ENCODE data around the gene L3MBTL2. TPM values are rescaled to one million over a fixed set of nuclear protein-coding genes. Genes with fewer than 3 reads are reported as not detected.

L3MBTL2 gene
- total and polyA plus RNA-seq, 9 of the 15 experiments (the other 6 are each of a cell fraction or from before 2014, with no cell fraction given) = 10.3 to 23.1 (median 18.6) TPM

- no peak overlapping the region for H3K4me2 ChIP-seq (ENCODE audit: insufficient read depth, low read length)
- H3K4me3 ChIP-seq = no peak overlapping the region
- in situ Hi-C loops (cut with MboI) = no loop called here
- DNase-seq (ENCODE audit: extremely low read depth in 1 of 4, low spot score in 3 of 4) (no peak), ATAC-seq (no peak), FAIRE-seq (no peak)
- no peaks in the 10 kb centered on the region for H3K9me1 ChIP-seq (ENCODE audit: control insufficient read depth, insufficient read depth, low read length)
- no peak overlapping the region for H3K27ac ChIP-seq (ENCODE audit: extremely low read depth, low read depth, low read length)
- intact Hi-C loops (cut with micrococcal nuclease) = no loop called here
- H3K36me3 ChIP-seq (ENCODE audit: control insufficient read depth, insufficient read depth, low read length) = peaks cover 89% of the 10 kb centered on the region; the same call in 2 of the 3 replicates
- no peaks in the 10 kb centered on the region for H4K20me1 ChIP-seq (replicated peaks; ENCODE audit: control insufficient read depth, insufficient read depth, low read length)
- H3K79me2 ChIP-seq (ENCODE audit: control insufficient read depth, insufficient read depth, low read length) = no peaks in the 10 kb centered on the region
- no peaks in the 10 kb centered on the region for H3K27me3 ChIP-seq (ENCODE audit: control insufficient read depth in 2 of 2, insufficient read depth in 2 of 2, low read length in 2 of 2)
- 0 out of 5 replicates have a peak, but pooled peaks cover 0 to 5% of the 10 kb centered on the region in 2 experiments for H3K4me1 ChIP-seq (replicated peaks in 1 of 2; ENCODE audit: control insufficient read depth in 2 of 2, insufficient read depth in 2 of 2, low read length in 2 of 2)
- WGBS (ENCODE audit: insufficient coverage, low coverage, missing lambda C conversion rate) = 97% methylated on average over 4 of the region's 7 CpGs
- no peaks in the 10 kb centered on the region for H3K9me3 ChIP-seq (replicated peaks; ENCODE audit: control insufficient read depth, insufficient read depth, low read depth, low read length)
- BruUV-seq (replicated peaks) = no TSS peak
- POLR2A ChIA-PET = interaction anchor here (0.6 kb wide), 1 partner anchor 100 kb away, joined by 3 read pairs; no protein-coding TSS in a partner anchor
- 0 out of 2 replicates have a peak, but pooled peaks have one; percentile 36 for TF ChIP-seq POLR2AphosphoS5 (IDR thresholded peaks at IDR 0.05; ENCODE audit: control insufficient read depth, insufficient read depth, low read depth, low read length)
- no peak for TF ChIP-seq TSC22D4 (tag; IDR thresholded peaks at IDR 0.05)
- H2AFZ ChIP-seq (ENCODE audit: low read depth, low read length) = no peak overlapping the region
- CTCF ChIA-PET (ENCODE audit: low intra/inter-chr PET ratio) = no interaction called here
- H3K9ac ChIP-seq (ENCODE audit: insufficient read depth in 1 of 2, low read depth in 2 of 2, low read length in 2 of 2) = no peak overlapping the region
Observed at GRCh38 chr22:41260871-41261270, 55.8 kb downstream of the L3MBTL2 start.

DNA sequence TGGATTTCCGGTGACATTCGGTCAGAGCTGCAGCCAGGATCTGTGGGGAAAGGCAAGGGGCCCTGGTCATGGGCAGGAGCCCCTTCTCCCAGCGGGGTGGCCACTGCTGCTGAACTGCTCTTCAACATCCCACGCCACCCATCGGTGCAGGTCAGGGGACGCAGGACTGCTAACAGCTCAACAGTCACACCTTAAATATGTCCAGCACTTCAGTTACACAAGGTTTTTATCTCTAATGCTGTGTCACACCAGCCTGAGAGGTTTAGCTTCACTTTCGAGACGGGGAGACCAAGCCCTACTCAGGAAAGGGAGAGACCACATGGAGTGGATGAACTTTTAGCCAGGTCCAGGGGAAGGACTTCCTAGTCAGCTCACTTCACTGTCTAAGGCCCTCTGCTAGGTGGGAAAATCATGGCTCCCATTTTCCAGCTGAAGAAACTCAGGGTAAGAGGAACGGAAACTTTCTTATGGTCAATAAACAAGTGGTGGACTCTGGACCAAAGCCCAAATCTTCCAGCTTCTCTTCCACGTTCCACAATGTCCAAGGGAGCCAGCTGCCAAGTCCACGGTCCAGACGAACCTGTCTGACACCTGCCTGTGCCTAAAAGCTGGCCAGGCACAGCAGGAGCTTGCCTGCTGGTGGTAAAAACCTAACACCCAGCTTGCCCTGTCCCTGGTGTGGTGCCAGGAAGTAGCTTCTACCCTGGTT, 56.6 kb downstream of the L3MBTL2 start:
- no peaks in the 10 kb centered on the region for H4K20me1 ChIP-seq (replicated peaks; ENCODE audit: control insufficient read depth, insufficient read depth, low read length)
- no peaks in the 10 kb centered on the region for H3K27me3 ChIP-seq (ENCODE audit: control insufficient read depth in 2 of 2, insufficient read depth in 2 of 2, low read length in 2 of 2)
- in situ Hi-C loops (cut with MboI) (no loop called here), intact Hi-C loops (cut with micrococcal nuclease) (no loop called here)
- no peaks in the 10 kb centered on the region for H3K79me2 ChIP-seq (ENCODE audit: control insufficient read depth, insufficient read depth, low read length)
- ATAC-seq (no peak), FAIRE-seq (no peak), DNase-seq (ENCODE audit: extremely low read depth in 1 of 4, low spot score in 3 of 4) (no peak)
- H3K4me2 ChIP-seq (ENCODE audit: insufficient read depth, low read length) = no peak overlapping the region
- no peaks in the 10 kb centered on the region for H3K9me1 ChIP-seq (ENCODE audit: control insufficient read depth, insufficient read depth, low read length)
- no peak overlapping the region for H3K27ac ChIP-seq (ENCODE audit: extremely low read depth, low read depth, low read length)
- peaks cover 86% of the 10 kb centered on the region; the same call in 2 of the 3 replicates for H3K36me3 ChIP-seq (ENCODE audit: control insufficient read depth, insufficient read depth, low read length)
- no peak overlapping the region for H3K9ac ChIP-seq (ENCODE audit: insufficient read depth in 1 of 2, low read depth in 2 of 2, low read length in 2 of 2)
- no peak overlapping the region for H2AFZ ChIP-seq (ENCODE audit: low read depth, low read length)
- ChIA-PET POLR2A (no interaction called here), CTCF (ENCODE audit: low intra/inter-chr PET ratio) (no interaction called here)
- 71% methylated on average over 6 of the region's 12 CpGs for WGBS (ENCODE audit: insufficient coverage, low coverage, missing lambda C conversion rate)
- H3K4me1 ChIP-seq (replicated peaks in 1 of 2; ENCODE audit: control insufficient read depth in 2 of 2, insufficient read depth in 2 of 2, low read length in 2 of 2) = peaks cover 0 to 5% of the 10 kb centered on the region in 2 experiments; a peak in 1 of 5 replicates
- no peaks in the 10 kb centered on the region for H3K9me3 ChIP-seq (replicated peaks; ENCODE audit: control insufficient read depth, insufficient read depth, low read depth, low read length)
- no TSS peak for BruUV-seq (replicated peaks)
- H3K4me3 ChIP-seq = no peak overlapping the region
- TF ChIP-seq HDAC8 (tag; IDR thresholded peaks at IDR 0.05) = no peak
- no peak for TF ChIP-seq ZNF143 (CRISPR knock-in tag; IDR thresholded peaks at IDR 0.05)
- TF ChIP-seq THRB (CRISPR knock-in tag; conservative IDR thresholded peaks at IDR 0.05) = no peak
- TF ChIP-seq, protein P1, sequence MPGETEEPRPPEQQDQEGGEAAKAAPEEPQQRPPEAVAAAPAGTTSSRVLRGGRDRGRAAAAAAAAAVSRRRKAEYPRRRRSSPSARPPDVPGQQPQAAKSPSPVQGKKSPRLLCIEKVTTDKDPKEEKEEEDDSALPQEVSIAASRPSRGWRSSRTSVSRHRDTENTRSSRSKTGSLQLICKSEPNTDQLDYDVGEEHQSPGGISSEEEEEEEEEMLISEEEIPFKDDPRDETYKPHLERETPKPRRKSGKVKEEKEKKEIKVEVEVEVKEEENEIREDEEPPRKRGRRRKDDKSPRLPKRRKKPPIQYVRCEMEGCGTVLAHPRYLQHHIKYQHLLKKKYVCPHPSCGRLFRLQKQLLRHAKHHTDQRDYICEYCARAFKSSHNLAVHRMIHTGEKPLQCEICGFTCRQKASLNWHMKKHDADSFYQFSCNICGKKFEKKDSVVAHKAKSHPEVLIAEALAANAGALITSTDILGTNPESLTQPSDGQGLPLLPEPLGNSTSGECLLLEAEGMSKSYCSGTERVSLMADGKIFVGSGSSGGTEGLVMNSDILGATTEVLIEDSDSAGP (CRISPR knock-in tag; IDR thresholded peaks at IDR 0.05) = no peak
- TF ChIP-seq, protein P2, sequence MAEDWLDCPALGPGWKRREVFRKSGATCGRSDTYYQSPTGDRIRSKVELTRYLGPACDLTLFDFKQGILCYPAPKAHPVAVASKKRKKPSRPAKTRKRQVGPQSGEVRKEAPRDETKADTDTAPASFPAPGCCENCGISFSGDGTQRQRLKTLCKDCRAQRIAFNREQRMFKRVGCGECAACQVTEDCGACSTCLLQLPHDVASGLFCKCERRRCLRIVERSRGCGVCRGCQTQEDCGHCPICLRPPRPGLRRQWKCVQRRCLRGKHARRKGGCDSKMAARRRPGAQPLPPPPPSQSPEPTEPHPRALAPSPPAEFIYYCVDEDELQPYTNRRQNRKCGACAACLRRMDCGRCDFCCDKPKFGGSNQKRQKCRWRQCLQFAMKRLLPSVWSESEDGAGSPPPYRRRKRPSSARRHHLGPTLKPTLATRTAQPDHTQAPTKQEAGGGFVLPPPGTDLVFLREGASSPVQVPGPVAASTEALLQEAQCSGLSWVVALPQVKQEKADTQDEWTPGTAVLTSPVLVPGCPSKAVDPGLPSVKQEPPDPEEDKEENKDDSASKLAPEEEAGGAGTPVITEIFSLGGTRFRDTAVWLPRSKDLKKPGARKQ (CRISPR knock-in tag; IDR thresholded peaks at IDR 0.05) = no peak
- no peak for TF ChIP-seq GABPB1 (CRISPR knock-in tag; IDR thresholded peaks at IDR 0.05)
- TF ChIP-seq SMARCA4 (IDR thresholded peaks at IDR 0.05) = no peak
- TF ChIP-seq XRCC4 (IDR thresholded peaks at IDR 0.05; ENCODE audit: extremely low read depth, insufficient read depth, insufficient read length) = no peak
- no peak for TF ChIP-seq EGR1 (conservative IDR thresholded peaks at IDR 0.05)

Measured in K562 (cell line).